ENCODE data around the gene SSUH2. TPM values are rescaled to one million over a fixed set of nuclear protein-coding genes. Genes with fewer than 3 reads are reported as not detected.

The SSUH2 gene
- total and polyA plus RNA-seq, 4 donors, result 0.17 to 2.1 (median 0.24) TPM

DNA sequence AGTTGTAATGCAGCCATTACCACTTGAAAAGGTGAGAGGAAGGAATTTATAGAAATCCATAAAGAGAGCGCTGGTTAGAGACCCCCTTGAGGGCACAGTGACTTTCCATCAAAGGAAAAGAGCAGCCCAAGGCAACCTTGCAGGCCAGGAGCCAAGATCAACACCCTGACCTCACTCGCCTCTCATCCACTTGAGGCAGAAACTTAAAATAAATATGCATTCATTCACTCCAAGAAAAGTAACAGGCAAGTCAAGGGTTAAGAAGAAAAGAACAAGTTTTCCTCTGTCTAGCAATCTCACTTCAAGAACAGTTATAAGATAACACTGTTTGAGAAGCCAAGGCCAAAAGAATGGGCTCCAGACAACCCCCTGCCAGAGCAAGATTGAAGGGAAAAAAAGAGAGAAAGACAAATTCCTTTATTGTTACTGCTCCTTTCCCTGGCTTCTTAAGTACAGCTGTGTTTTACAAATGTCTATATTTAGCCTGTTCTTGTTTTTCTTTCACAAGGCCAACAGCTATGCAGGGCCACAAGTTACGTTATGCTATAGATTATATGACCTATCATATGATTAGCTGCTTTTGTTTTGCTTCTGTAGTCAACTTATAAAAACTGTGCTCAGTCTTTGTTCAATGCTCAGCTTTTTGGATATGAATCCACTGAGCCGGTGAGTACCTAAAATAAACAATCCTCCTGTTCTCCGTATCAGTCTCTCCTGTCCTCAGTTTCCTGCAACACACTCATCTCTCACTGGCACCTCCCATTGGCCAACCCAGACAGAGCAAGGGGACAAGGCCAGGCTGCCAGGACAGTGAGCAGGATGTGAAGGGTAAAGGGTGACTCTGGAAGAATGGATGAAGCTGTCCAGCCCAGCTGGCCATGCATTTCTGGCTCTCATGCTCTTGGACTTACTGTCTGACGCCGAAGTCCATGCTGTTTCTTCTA is 15.8 kb upstream of the SSUH2 start:
- no peak for DNase-seq (ENCODE audit: low spot score)
- no peak overlapping the region for H3K4me3 ChIP-seq (ENCODE audit: low read depth in 1 of 3, low read length in 3 of 3)
- no peak for TF ChIP-seq FOXA2 (IDR thresholded peaks at IDR 0.05)
- no peak for TF ChIP-seq ZBTB33 (IDR thresholded peaks at IDR 0.05)
- TF ChIP-seq SP1 (IDR thresholded peaks at IDR 0.05), result no peak
- H3K27me3 ChIP-seq (ENCODE audit: control insufficient read depth in 4 of 4, insufficient read depth in 4 of 4, low read length in 3 of 4), result no peaks in the 10 kb centered on the region
- WGBS, result 71% methylated on average over 7 of the region's 7 CpGs
- no peaks in the 10 kb centered on the region for H3K9me3 ChIP-seq (ENCODE audit: control insufficient read depth in 4 of 4, low read length in 3 of 4)
- no peaks in the 10 kb centered on the region for H3K36me3 ChIP-seq (ENCODE audit: control insufficient read depth in 4 of 4, insufficient read depth in 3 of 4, low read depth in 1 of 4, low read length in 3 of 4)
- H3K27ac ChIP-seq (ENCODE audit: low read depth in 1 of 2, low read length in 2 of 2), result no peak overlapping the region
- H3K9ac ChIP-seq (ENCODE audit: low read depth in 1 of 2, low read length in 2 of 2), result no peak overlapping the region
- no peaks in the 10 kb centered on the region for H3K4me1 ChIP-seq (ENCODE audit: control insufficient read depth in 4 of 4, insufficient read depth in 4 of 4, low read length in 3 of 4)

DNA sequence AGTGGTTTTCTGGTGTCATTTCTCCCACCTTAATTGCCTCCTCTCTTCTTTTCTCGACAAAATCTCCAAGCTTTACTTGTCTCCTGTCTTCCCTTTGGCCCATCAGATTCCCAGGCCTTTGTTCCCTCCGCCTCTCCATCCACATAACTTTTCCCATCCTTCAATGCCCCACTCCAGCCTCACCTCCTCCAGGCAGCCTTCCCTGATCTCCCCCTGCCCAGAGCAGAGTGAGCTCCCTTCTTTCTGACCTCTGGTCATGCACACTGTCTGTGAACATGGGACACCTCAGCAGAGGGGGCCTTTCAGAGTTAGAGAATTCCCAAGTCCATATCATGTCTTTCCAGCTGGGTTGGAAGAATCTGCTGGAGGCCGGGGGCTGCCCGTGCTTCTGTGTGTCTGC is 14.6 kb upstream of the SSUH2 start:
- Histone ChIP-seq H3K36me3 (ENCODE audit: control insufficient read depth in 4 of 4, insufficient read depth in 3 of 4, low read depth in 1 of 4, low read length in 3 of 4) (no peaks in the 10 kb centered on the region), H3K27me3 (ENCODE audit: control insufficient read depth in 4 of 4, insufficient read depth in 4 of 4, low read length in 3 of 4) (no peaks in the 10 kb centered on the region), H3K9ac (ENCODE audit: low read depth in 1 of 2, low read length in 2 of 2) (no peak overlapping the region), H3K27ac (ENCODE audit: low read depth in 1 of 2, low read length in 2 of 2) (no peak overlapping the region), H3K4me1 (ENCODE audit: control insufficient read depth in 4 of 4, insufficient read depth in 4 of 4, low read length in 3 of 4) (no peaks in the 10 kb centered on the region), H3K9me3 (ENCODE audit: control insufficient read depth in 4 of 4, low read length in 3 of 4) (no peaks in the 10 kb centered on the region), H3K4me3 (ENCODE audit: low read depth in 1 of 3, low read length in 3 of 3) (no peak overlapping the region)
- TF ChIP-seq FOXA1 (IDR thresholded peaks at IDR 0.05), result no peak
- TF ChIP-seq, protein P1, sequence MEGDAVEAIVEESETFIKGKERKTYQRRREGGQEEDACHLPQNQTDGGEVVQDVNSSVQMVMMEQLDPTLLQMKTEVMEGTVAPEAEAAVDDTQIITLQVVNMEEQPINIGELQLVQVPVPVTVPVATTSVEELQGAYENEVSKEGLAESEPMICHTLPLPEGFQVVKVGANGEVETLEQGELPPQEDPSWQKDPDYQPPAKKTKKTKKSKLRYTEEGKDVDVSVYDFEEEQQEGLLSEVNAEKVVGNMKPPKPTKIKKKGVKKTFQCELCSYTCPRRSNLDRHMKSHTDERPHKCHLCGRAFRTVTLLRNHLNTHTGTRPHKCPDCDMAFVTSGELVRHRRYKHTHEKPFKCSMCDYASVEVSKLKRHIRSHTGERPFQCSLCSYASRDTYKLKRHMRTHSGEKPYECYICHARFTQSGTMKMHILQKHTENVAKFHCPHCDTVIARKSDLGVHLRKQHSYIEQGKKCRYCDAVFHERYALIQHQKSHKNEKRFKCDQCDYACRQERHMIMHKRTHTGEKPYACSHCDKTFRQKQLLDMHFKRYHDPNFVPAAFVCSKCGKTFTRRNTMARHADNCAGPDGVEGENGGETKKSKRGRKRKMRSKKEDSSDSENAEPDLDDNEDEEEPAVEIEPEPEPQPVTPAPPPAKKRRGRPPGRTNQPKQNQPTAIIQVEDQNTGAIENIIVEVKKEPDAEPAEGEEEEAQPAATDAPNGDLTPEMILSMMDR (IDR thresholded peaks at IDR 0.05; ENCODE audit: low read depth, low read length, missing input control), result no peak
- TF ChIP-seq TAF1 (conservative IDR thresholded peaks at IDR 0.05), result no peak
- TF ChIP-seq ZBTB33 (IDR thresholded peaks at IDR 0.05), result no peak
- TF ChIP-seq, protein P2, sequence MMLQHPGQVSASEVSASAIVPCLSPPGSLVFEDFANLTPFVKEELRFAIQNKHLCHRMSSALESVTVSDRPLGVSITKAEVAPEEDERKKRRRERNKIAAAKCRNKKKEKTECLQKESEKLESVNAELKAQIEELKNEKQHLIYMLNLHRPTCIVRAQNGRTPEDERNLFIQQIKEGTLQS (IDR thresholded peaks at IDR 0.05), result no peak
- no peak for TF ChIP-seq FOXA2 (IDR thresholded peaks at IDR 0.05)
- TF ChIP-seq HNF4G (IDR thresholded peaks at IDR 0.05), result no peak
- TF ChIP-seq, protein P3, sequence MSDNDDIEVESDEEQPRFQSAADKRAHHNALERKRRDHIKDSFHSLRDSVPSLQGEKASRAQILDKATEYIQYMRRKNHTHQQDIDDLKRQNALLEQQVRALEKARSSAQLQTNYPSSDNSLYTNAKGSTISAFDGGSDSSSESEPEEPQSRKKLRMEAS (IDR thresholded peaks at IDR 0.05), result no peak
- no peak for TF ChIP-seq RXRA (IDR thresholded peaks at IDR 0.05)
- TF ChIP-seq GABPA (IDR thresholded peaks at IDR 0.05 in 1 of 2, conservative IDR thresholded peaks at IDR 0.05 in 1 of 2), result no peak
- TF ChIP-seq, protein P4, sequence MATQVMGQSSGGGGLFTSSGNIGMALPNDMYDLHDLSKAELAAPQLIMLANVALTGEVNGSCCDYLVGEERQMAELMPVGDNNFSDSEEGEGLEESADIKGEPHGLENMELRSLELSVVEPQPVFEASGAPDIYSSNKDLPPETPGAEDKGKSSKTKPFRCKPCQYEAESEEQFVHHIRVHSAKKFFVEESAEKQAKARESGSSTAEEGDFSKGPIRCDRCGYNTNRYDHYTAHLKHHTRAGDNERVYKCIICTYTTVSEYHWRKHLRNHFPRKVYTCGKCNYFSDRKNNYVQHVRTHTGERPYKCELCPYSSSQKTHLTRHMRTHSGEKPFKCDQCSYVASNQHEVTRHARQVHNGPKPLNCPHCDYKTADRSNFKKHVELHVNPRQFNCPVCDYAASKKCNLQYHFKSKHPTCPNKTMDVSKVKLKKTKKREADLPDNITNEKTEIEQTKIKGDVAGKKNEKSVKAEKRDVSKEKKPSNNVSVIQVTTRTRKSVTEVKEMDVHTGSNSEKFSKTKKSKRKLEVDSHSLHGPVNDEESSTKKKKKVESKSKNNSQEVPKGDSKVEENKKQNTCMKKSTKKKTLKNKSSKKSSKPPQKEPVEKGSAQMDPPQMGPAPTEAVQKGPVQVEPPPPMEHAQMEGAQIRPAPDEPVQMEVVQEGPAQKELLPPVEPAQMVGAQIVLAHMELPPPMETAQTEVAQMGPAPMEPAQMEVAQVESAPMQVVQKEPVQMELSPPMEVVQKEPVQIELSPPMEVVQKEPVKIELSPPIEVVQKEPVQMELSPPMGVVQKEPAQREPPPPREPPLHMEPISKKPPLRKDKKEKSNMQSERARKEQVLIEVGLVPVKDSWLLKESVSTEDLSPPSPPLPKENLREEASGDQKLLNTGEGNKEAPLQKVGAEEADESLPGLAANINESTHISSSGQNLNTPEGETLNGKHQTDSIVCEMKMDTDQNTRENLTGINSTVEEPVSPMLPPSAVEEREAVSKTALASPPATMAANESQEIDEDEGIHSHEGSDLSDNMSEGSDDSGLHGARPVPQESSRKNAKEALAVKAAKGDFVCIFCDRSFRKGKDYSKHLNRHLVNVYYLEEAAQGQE (IDR thresholded peaks at IDR 0.05), result no peak
- DNase-seq (ENCODE audit: low spot score), result no peak
- 92% methylated on average over 4 of the region's 4 CpGs for WGBS
